Globus pallidus (tissue), 1 donor: ENCODE measurements around the gene NINL.
"Not testable (repeated sequence)": the region's sequence is repeated elsewhere in the genome, so short reads cannot be mapped to it uniquely, and the experiment has no call there.

Source experiments
- DNase-seq: peaks from one replicate; pipeline ENCODE4 v3.0.0-alpha.2; 2015; ENCODE audit warnings: low spot score

Gene NINL

GRCh38 chr20:25592135-25592852 is 7.0 kb upstream of the NINL start:
- no peak for DNase-seq

GRCh38 chr20:25590778-25591177 is 5.4 kb upstream of the NINL start:
- not testable (repeated sequence) for DNase-seq

- no peak for DNase-seq
These were observed 3.2 kb upstream of the NINL start for GRCh38 chr20:25588491-25588890.

GRCh38 chr20:25587536-25587935 is 2.2 kb upstream of the NINL start:
- no peak for DNase-seq

GRCh38 chr20:25586877-25587276 is 1.5 kb upstream of the NINL start:
- DNase-seq: no peak

- not testable (repeated sequence) for DNase-seq
These were observed 1.7 kb downstream of the NINL start for GRCh38 chr20:25583607-25584006.

GRCh38 chr20:25580711-25581110 is 4.6 kb downstream of the NINL start:
- DNase-seq: no peak

GRCh38 chr20:25579081-25579770 is 6.1 kb downstream of the NINL start:
- DNase-seq: no peak

GRCh38 chr20:25576783-25577530 is 8.4 kb downstream of the NINL start:
- DNase-seq: no peak

GRCh38 chr20:25574411-25574810 is 10.9 kb downstream of the NINL start:
- DNase-seq: no peak

GRCh38 chr20:25573288-25574251 is 11.8 kb downstream of the NINL start:
- DNase-seq: no peak

- no peak for DNase-seq
These were observed 13.5 kb downstream of the NINL start for GRCh38 chr20:25571817-25572216.

- no peak for DNase-seq
These were observed 14.1 kb downstream of the NINL start for GRCh38 chr20:25571240-25571639.

- DNase-seq: no peak
These were observed 15.2 kb downstream of the NINL start for GRCh38 chr20:25570148-25570530.

GRCh38 chr20:25567286-25567685 is 18.0 kb downstream of the NINL start:
- DNase-seq: no peak

GRCh38 chr20:25566821-25567220 is 18.5 kb downstream of the NINL start:
- no peak for DNase-seq

- DNase-seq: no peak
These were observed 19.7 kb downstream of the NINL start for GRCh38 chr20:25565578-25566157.

GRCh38 chr20:25563876-25564275 is 21.5 kb downstream of the NINL start:
- DNase-seq: no peak

GRCh38 chr20:25563362-25563761 is 22.0 kb downstream of the NINL start:
- DNase-seq: no peak

- not testable (repeated sequence) for DNase-seq
These were observed 23.6 kb downstream of the NINL start for GRCh38 chr20:25561771-25562170.

- DNase-seq: no peak
These were observed 31.5 kb downstream of the NINL start for GRCh38 chr20:25553819-25554296.
